Measurements from ENCODE around the gene PLET1.

PLET1 gene

DNA sequence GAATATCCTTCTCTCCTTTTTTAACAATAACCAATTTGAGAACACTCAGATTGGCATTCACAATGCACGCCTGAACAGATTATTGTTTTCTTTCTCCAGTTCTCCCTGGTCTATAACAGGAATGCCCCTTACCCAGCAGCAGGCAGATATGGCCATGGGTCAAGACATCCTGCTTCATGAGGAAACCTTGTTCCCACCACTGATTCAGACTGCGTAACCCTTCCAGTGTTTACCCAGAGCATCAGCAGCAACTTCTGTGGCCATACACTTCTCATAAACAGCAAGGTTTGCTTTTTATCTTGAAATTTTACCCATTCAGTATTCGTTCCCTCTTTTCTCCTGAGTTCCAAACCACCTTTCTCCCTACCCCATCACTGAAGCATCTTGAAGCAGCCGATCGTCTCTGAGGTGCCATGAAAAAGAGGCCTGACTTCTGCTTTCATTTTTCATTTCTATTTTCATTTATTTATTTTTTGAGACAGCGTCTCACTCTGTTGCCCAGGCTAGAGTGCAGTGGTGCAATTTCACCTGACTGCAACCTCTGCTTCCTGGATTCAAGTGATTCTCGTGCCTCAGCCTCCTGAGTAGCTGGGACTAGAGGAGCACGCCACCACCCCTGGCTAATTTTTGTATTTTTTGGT, 24.8 kb downstream of the PLET1 start:
- TF ChIP-seq, protein P1, sequence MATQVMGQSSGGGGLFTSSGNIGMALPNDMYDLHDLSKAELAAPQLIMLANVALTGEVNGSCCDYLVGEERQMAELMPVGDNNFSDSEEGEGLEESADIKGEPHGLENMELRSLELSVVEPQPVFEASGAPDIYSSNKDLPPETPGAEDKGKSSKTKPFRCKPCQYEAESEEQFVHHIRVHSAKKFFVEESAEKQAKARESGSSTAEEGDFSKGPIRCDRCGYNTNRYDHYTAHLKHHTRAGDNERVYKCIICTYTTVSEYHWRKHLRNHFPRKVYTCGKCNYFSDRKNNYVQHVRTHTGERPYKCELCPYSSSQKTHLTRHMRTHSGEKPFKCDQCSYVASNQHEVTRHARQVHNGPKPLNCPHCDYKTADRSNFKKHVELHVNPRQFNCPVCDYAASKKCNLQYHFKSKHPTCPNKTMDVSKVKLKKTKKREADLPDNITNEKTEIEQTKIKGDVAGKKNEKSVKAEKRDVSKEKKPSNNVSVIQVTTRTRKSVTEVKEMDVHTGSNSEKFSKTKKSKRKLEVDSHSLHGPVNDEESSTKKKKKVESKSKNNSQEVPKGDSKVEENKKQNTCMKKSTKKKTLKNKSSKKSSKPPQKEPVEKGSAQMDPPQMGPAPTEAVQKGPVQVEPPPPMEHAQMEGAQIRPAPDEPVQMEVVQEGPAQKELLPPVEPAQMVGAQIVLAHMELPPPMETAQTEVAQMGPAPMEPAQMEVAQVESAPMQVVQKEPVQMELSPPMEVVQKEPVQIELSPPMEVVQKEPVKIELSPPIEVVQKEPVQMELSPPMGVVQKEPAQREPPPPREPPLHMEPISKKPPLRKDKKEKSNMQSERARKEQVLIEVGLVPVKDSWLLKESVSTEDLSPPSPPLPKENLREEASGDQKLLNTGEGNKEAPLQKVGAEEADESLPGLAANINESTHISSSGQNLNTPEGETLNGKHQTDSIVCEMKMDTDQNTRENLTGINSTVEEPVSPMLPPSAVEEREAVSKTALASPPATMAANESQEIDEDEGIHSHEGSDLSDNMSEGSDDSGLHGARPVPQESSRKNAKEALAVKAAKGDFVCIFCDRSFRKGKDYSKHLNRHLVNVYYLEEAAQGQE (IDR thresholded peaks at IDR 0.05; ENCODE audit: insufficient replicate concordance, low read depth) = no peak
- TF ChIP-seq GABPA (IDR thresholded peaks at IDR 0.05; ENCODE audit: low read depth) = no peak
- TF ChIP-seq, protein P2, sequence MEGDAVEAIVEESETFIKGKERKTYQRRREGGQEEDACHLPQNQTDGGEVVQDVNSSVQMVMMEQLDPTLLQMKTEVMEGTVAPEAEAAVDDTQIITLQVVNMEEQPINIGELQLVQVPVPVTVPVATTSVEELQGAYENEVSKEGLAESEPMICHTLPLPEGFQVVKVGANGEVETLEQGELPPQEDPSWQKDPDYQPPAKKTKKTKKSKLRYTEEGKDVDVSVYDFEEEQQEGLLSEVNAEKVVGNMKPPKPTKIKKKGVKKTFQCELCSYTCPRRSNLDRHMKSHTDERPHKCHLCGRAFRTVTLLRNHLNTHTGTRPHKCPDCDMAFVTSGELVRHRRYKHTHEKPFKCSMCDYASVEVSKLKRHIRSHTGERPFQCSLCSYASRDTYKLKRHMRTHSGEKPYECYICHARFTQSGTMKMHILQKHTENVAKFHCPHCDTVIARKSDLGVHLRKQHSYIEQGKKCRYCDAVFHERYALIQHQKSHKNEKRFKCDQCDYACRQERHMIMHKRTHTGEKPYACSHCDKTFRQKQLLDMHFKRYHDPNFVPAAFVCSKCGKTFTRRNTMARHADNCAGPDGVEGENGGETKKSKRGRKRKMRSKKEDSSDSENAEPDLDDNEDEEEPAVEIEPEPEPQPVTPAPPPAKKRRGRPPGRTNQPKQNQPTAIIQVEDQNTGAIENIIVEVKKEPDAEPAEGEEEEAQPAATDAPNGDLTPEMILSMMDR (IDR thresholded peaks at IDR 0.05; ENCODE audit: insufficient read depth, low read length) = no peak
- no peak for TF ChIP-seq POLR2AphosphoS5 (IDR thresholded peaks at IDR 0.05; ENCODE audit: low read depth)
- TF ChIP-seq SPI1 (IDR thresholded peaks at IDR 0.05; ENCODE audit: borderline replicate concordance, low read depth) = no peak
- Histone ChIP-seq H3K4me3 (replicated peaks; ENCODE audit: insufficient read depth, low read length) (no peak overlapping the region), H3K27ac (replicated peaks) (no peak overlapping the region), H3K27me3 (ENCODE audit: insufficient read depth, poor library complexity, severe bottlenecking) (no peaks in the 10 kb centered on the region)
- DNase-seq (ENCODE audit: low read depth in 1 of 2, low spot score in 1 of 2) = no peak

DNA sequence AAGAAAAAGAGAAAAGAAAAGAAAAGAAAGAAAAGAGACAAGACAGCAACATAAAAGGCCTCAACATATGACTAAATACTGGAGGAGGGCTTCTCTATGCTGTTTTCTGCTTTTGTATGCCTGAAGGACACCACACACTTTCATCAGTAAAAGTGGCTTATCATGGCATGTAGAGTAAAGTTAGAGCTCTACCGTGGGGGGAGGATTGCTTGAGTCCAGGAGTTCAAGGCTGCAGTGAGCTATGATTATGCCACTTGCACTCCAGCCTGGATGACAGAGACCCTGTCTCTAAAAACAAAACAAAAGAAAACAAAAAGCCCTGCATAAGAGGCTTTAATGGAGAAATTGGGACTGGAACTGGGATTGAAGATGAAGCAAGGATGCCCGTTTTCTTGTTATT, 28.7 kb downstream of the PLET1 start:
- Histone ChIP-seq H3K27me3 (ENCODE audit: insufficient read depth, poor library complexity, severe bottlenecking) (no peaks in the 10 kb centered on the region), H3K27ac (replicated peaks) (no peak overlapping the region), H3K4me3 (replicated peaks; ENCODE audit: insufficient read depth, low read length) (no peak overlapping the region)
- TF ChIP-seq SPI1 (IDR thresholded peaks at IDR 0.05; ENCODE audit: borderline replicate concordance, low read depth) (no peak), GABPA (IDR thresholded peaks at IDR 0.05; ENCODE audit: low read depth) (no peak), POLR2AphosphoS5 (IDR thresholded peaks at IDR 0.05; ENCODE audit: low read depth) (no peak)
- TF ChIP-seq, protein P2 (IDR thresholded peaks at IDR 0.05; ENCODE audit: insufficient read depth, low read length) = no peak
- TF ChIP-seq, protein P1 (IDR thresholded peaks at IDR 0.05; ENCODE audit: insufficient replicate concordance, low read depth) = no peak
- DNase-seq (ENCODE audit: low read depth in 1 of 2, low spot score in 1 of 2) = no peak

DNA sequence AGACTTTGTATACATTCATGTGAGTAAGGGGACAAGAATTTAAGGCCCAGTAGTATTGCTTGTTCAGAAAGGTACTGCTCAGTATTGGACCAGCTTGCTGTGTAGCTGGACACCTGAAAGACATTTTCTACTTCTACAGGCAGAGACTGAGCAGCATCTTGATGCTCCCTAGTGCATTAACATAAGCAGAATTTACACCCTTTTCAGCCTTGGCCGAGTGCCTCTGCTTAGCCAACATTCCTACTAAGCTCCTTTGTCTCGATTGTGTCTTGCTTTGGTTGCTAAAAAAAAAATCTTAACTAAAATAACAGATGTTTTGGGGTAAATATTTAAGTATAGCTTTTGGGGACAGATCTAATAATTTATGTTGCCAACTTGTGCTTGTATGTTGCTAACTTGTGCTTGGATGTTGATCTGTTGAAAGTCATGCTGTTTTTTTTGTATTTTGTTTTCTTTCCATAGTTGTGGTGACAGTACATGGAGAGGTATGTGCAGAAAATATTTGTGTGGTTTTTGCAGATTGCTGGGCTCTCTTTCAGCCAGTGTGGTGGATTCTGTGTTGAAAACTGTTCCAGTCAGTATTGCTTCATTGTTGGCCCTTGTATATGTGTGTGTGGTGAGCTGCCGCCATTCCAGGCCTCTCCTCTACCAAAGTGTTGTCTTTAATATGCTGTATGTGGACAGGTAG, 30.8 kb downstream of the PLET1 start:
- TF ChIP-seq POLR2AphosphoS5 (IDR thresholded peaks at IDR 0.05; ENCODE audit: low read depth) (no peak), SPI1 (IDR thresholded peaks at IDR 0.05; ENCODE audit: borderline replicate concordance, low read depth) (no peak), GABPA (IDR thresholded peaks at IDR 0.05; ENCODE audit: low read depth) (no peak)
- TF ChIP-seq, protein P1 (IDR thresholded peaks at IDR 0.05; ENCODE audit: insufficient replicate concordance, low read depth) = no peak
- TF ChIP-seq, protein P2 (IDR thresholded peaks at IDR 0.05; ENCODE audit: insufficient read depth, low read length) = no peak
- H3K27me3 ChIP-seq (ENCODE audit: insufficient read depth, poor library complexity, severe bottlenecking) = no peaks in the 10 kb centered on the region
- DNase-seq (ENCODE audit: low read depth in 1 of 2, low spot score in 1 of 2) = no peak
- no peak overlapping the region for H3K4me3 ChIP-seq (replicated peaks; ENCODE audit: insufficient read depth, low read length)
- no peak overlapping the region for H3K27ac ChIP-seq (replicated peaks)

Measured in HL-60 (cell line).